A549 treated with CpdA at 1 μM for 4 hours (cell line): Measurements from ENCODE around the gene EHD1. TPM values are rescaled to one million over a fixed set of nuclear protein-coding genes. Genes with fewer than 3 reads are reported as not detected.

Experiments
- total RNA-seq: library from RNA; stranded (reverse); fragments of 200-300 nt; extraction: Qiagen RNA extraction; gene quantifications from 5 replicates; pipeline ENCODE4 v1.2.3, GENCODE V29; 2022; ENCODE audit warnings: low read depth

The EHD1 gene
- 108 to 167 TPM (median 145 TPM) in 5 replicates for total RNA-seq

GRCh38 chr11:64878494-64879243, at the start of gene EHD1:
TSS of gene EHD1 (minus strand) at chr11:64878621. CDS start at chr11:64878464, 157 bp downstream.

GRCh38 chr11:64923944-64924909, 45.8 kb upstream of the EHD1 start, which contains the start of gene PPP2R5B:
TSS of gene PPP2R5B (plus strand) at chr11:64924689. CDS start at chr11:64925735, 1,046 bp downstream.

GRCh38 chr11:64916775-64917662, 38.6 kb upstream of the EHD1 start, which contains the start of gene ATG2A:
TSS of gene ATG2A (minus strand) at chr11:64917209. CDS start at chr11:64917135, 74 bp downstream.

GRCh38 chr11:64844330-64845128, 33.9 kb downstream of the EHD1 start, which contains the start of gene CDC42BPG:
TSS of gene CDC42BPG (minus strand) at chr11:64844653. CDS start at chr11:64844569, 84 bp downstream.

GRCh38 chr11:64810271-64810890, 68.0 kb downstream of the EHD1 start, which contains the start of gene MEN1:
TSS of gene MEN1 (minus strand) at chr11:64810551. CDS start at chr11:64810109, 442 bp downstream.

GRCh38 chr11:64803158-64803845, 75.1 kb downstream of the EHD1 start, which contains the start of gene MAP4K2:
TSS of gene MAP4K2 (minus strand) at chr11:64803214. CDS start at chr11:64803149, 65 bp downstream.

Other genes with a start within 250 kb of the EHD1 start
- 0.03 to 0.30 TPM (median 0.12 TPM) in 5 replicates for gene NRXN2, start 155.4 kb downstream of the EHD1 start, total RNA-seq
- gene RASGRP2, start 134.5 kb downstream of the EHD1 start, total RNA-seq = 0.74 to 1.4 TPM (median 1.1 TPM) in 5 replicates
- gene PYGM, start 118.6 kb downstream of the EHD1 start, total RNA-seq = 0.23 to 0.79 TPM (median 0.29 TPM) in 5 replicates
- 166 to 232 TPM (median 185 TPM) in 5 replicates for gene SF1, start 100.1 kb downstream of the EHD1 start, total RNA-seq
- 7.8 to 9.8 TPM (median 8.8 TPM) in 5 replicates for gene MAP4K2, start 75.4 kb downstream of the EHD1 start, total RNA-seq
- 32.5 to 49.0 TPM (median 43.6 TPM) in 5 replicates for gene MEN1, start 68.1 kb downstream of the EHD1 start, total RNA-seq
- 1.4 to 1.8 TPM (median 1.6 TPM) in 5 replicates for gene CDC42BPG, start 34.0 kb downstream of the EHD1 start, total RNA-seq
- gene ATG2A, start 38.6 kb upstream of the EHD1 start, total RNA-seq = 16.1 to 24.5 TPM (median 22.2 TPM) in 5 replicates
- gene PPP2R5B, start 46.1 kb upstream of the EHD1 start, total RNA-seq = 5.4 to 8.6 TPM (median 6.1 TPM) in 5 replicates
- not detected in 5 replicates for gene GPHA2, start 57.3 kb upstream of the EHD1 start, total RNA-seq
- gene MAJIN, start 93.5 kb upstream of the EHD1 start, total RNA-seq = 0.10 TPM in 1 of 5 replicates, not detected in the others
- gene BATF2, start 118.3 kb upstream of the EHD1 start, total RNA-seq = 0.71 to 1.3 TPM (median 1.1 TPM) in 5 replicates
- gene ARL2, start 135.5 kb upstream of the EHD1 start, total RNA-seq = 158 to 190 TPM (median 185 TPM) in 5 replicates
- gene SNX15, start 148.8 kb upstream of the EHD1 start, total RNA-seq = 22.8 to 24.5 TPM (median 23.7 TPM) in 5 replicates
- gene SAC3D1, start 162.6 kb upstream of the EHD1 start, total RNA-seq = 32.2 to 54.3 TPM (median 50.2 TPM) in 5 replicates
- gene NAALADL1, start 179.9 kb upstream of the EHD1 start, total RNA-seq = not detected in 5 replicates
- 58.8 to 74.6 TPM (median 69.2 TPM) in 5 replicates for gene CDCA5, start 205.4 kb upstream of the EHD1 start, total RNA-seq
- 32.3 to 37.2 TPM (median 34.7 TPM) in 5 replicates for gene ZFPL1, start 205.6 kb upstream of the EHD1 start, total RNA-seq
- gene VPS51, start 217.6 kb upstream of the EHD1 start, total RNA-seq = 51.4 to 60.4 TPM (median 53.3 TPM) in 5 replicates
- 5.1 to 8.8 TPM (median 5.8 TPM) in 5 replicates for gene TM7SF2, start 233.3 kb upstream of the EHD1 start, total RNA-seq
- gene ZNHIT2, start 239.1 kb upstream of the EHD1 start, total RNA-seq = 12.8 to 23.1 TPM (median 21.6 TPM) in 5 replicates
- 851 to 1,044 TPM (median 965 TPM) in 5 replicates for gene FAU, start 243.5 kb upstream of the EHD1 start, total RNA-seq
- 74.0 to 86.9 TPM (median 79.8 TPM) in 5 replicates for gene MRPL49, start 243.7 kb upstream of the EHD1 start, total RNA-seq